Measurements from ENCODE around the gene LOXHD1.

LOXHD1 gene

GRCh38 chr18:46625069-46625468 lies 32.0 kb downstream of the LOXHD1 start:
- peak; percentile 21 for DNase-seq

- DNase-seq, result peak; percentile 59
Observed at GRCh38 chr18:46624127-46624526, 32.9 kb downstream of the LOXHD1 start.

GRCh38 chr18:46623541-46623940 lies 33.5 kb downstream of the LOXHD1 start:
- DNase-seq, result peak; percentile 73

- no peak for DNase-seq
Observed at GRCh38 chr18:46622999-46623398, 34.0 kb downstream of the LOXHD1 start.

- no peak for DNase-seq
Observed at GRCh38 chr18:46622451-46622850, 34.6 kb downstream of the LOXHD1 start.

GRCh38 chr18:46621871-46622270 lies 35.1 kb downstream of the LOXHD1 start:
- no peak for DNase-seq

- DNase-seq, result no peak
Observed at GRCh38 chr18:46621111-46621766, 35.8 kb downstream of the LOXHD1 start.

- no peak for DNase-seq
Observed at GRCh38 chr18:46619559-46619958, 37.5 kb downstream of the LOXHD1 start.

- DNase-seq, result no peak
Observed at GRCh38 chr18:46615720-46616119, 41.3 kb downstream of the LOXHD1 start.

- no peak for DNase-seq
Observed at GRCh38 chr18:46609048-46609447, 48.0 kb downstream of the LOXHD1 start.

- no peak for DNase-seq
Observed at GRCh38 chr18:46607926-46608325, 49.1 kb downstream of the LOXHD1 start.

GRCh38 chr18:46601141-46601805 lies 55.7 kb downstream of the LOXHD1 start:
- no peak for DNase-seq

- no peak for DNase-seq
Observed at GRCh38 chr18:46596119-46596518, 60.9 kb downstream of the LOXHD1 start.

GRCh38 chr18:46591783-46592391 lies 65.1 kb downstream of the LOXHD1 start:
- DNase-seq, result no peak

- DNase-seq, result no peak
Observed at GRCh38 chr18:46590103-46590502, 66.9 kb downstream of the LOXHD1 start.

- DNase-seq, result no peak
Observed at GRCh38 chr18:46588971-46589660, 67.9 kb downstream of the LOXHD1 start.

GRCh38 chr18:46587600-46587999 lies 69.4 kb downstream of the LOXHD1 start:
- DNase-seq, result no peak

GRCh38 chr18:46583711-46584110 lies 73.3 kb downstream of the LOXHD1 start:
- DNase-seq, result no peak

GRCh38 chr18:46581648-46582047 lies 75.4 kb downstream of the LOXHD1 start:
- no peak for DNase-seq

GRCh38 chr18:46578987-46579386 lies 78.0 kb downstream of the LOXHD1 start:
- DNase-seq, result no peak

- DNase-seq, result no peak
Observed at GRCh38 chr18:46577546-46577945, 79.5 kb downstream of the LOXHD1 start.

- no peak for DNase-seq
Observed at GRCh38 chr18:46575851-46576250, 81.2 kb downstream of the LOXHD1 start.

GRCh38 chr18:46574743-46575115 lies 82.3 kb downstream of the LOXHD1 start:
- no peak for DNase-seq
